ENCODE results near the gene THUMPD1.
"Not testable (repeated sequence)": the region's sequence is repeated elsewhere in the genome, so short reads cannot be mapped to it uniquely, and the experiment has no call there.

The THUMPD1 gene, protein sequence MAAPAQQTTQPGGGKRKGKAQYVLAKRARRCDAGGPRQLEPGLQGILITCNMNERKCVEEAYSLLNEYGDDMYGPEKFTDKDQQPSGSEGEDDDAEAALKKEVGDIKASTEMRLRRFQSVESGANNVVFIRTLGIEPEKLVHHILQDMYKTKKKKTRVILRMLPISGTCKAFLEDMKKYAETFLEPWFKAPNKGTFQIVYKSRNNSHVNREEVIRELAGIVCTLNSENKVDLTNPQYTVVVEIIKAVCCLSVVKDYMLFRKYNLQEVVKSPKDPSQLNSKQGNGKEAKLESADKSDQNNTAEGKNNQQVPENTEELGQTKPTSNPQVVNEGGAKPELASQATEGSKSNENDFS

DNA sequence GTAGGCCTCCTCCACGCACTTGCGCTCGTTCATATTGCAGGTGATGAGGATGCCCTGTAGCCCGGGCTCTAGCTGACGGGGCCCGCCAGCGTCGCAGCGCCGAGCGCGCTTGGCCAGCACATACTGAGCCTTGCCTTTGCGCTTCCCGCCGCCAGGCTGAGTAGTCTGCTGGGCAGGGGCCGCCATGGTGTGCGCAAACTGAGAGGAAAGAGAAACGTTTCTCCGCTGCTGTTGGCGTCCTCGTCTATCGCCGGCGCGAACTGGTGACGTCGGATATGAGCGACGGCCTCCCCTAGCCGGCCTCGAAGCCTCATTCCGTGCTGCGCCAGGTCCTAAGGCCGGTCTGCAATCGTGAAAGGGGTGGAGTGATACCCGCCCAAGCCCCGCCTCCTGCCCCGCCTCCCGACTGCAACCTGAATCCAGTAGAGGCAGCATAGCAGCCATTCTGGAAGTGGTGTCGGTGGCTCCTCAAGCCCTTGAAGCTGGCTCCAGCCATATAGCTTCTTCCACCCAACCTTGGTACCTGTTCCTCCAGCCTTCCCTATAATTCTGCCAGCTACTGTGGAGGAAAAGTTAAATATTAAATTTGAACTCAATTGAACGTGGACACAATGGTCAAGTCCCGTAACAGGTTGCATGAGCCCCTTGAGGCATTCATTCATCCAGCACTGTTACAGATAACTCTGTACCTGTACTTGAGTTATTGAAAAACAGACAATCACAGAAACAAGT lies at the start of gene THUMPD1:
Gene THUMPD1 (minus strand): TSS at position 265 of the 732 bp plus-strand sequence. CDS start 79 bp downstream, at position 186.
- peak; percentile 57 to 95 (median 89) for DNase-seq

DNA sequence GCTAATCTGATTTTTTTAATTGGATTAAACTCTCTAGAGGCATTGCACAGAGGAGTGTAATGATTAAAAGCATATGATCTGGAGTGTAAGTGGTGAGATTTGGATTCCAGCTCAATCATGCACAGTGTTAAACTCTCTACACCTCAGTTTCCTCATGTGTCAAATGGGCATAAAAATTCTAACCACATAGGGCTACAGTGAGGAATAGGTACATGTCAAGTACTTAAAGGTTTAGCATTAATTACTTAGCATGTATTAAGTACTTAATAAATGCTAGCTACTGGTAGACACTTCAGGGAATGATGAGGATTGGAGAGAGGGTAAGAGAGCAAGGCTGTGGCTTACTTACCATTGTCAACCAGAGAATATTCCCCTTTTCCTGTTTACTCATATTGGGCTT lies 47.5 kb upstream of the THUMPD1 start:
- DNase-seq, result no peak

GRCh38 chr16:20784204-20784603 lies 42.6 kb upstream of the THUMPD1 start:
- DNase-seq, result no peak

GRCh38 chr16:20782470-20782869 lies 40.9 kb upstream of the THUMPD1 start:
- DNase-seq, result no peak

GRCh38 chr16:20781697-20782096 lies 40.1 kb upstream of the THUMPD1 start:
- no peak for DNase-seq

GRCh38 chr16:20774703-20775362 lies 33.2 kb upstream of the THUMPD1 start:
- DNase-seq, result peak in 4 of 58 donors; percentile 0 to 7 (median 1)

DNA sequence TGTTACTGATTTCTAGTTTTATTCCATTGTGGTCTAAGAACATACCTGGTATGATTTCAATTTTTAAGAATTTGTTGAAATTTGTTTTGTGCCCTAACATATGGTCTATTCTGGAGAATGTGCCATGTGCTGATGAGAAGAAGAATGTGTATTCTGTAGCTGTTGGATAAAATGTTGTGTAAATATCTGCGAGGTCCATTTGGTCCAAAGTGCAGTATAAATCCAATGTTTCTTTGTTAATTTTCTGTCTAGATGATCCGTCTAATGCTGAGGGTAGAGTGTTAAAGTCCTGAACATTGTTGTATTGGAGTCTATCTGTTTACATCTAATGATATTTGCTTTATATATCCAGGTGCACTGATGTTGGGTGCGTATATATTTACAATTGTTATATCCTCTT lies 32.1 kb upstream of the THUMPD1 start:
- DNase-seq, result no peak

GRCh38 chr16:20768818-20769217 lies 27.2 kb upstream of the THUMPD1 start:
- no peak for DNase-seq

- no peak for DNase-seq
These were observed 26.5 kb upstream of the THUMPD1 start for GRCh38 chr16:20768121-20768520.

DNA sequence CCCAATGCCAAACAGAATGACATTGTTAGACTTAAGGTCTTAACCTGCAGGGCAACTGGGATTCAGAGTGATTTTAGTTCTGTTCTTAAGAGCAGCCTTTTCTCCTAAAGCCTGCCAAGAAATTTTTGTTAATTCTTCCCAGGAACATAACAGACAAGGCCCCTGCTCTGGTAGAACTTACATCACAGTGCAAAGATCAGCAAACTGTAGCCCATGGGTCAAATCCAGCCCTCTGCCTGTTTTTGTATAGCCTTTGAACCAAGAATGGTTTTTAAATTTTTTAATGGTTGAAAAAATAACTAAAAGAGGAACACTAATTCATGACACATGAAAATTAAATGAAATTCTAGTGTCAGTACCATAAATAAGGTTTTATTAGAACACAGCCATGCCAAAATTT lies 26.0 kb upstream of the THUMPD1 start:
- no peak for DNase-seq

- DNase-seq, result no peak
These were observed 24.7 kb upstream of the THUMPD1 start for GRCh38 chr16:20766294-20766693.

DNA sequence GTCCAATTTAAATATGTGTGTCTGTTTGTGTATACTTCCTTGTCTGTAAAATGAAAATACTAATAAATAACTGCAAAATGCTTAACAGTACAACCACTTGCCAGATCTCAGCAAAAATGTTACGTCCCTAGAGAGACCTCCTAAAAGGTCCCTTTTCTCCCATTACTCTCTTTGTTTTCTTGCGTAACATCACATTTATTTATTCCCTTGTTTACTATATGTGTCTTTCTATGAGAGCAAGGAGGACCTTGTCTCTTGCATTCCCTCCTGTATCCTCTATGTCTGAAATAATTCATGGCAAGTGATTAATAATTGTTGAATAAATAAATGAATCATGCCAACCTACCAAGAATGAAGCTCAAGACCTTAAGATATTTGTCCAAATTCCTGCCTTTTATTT lies 24.1 kb upstream of the THUMPD1 start:
- no peak for DNase-seq

DNA sequence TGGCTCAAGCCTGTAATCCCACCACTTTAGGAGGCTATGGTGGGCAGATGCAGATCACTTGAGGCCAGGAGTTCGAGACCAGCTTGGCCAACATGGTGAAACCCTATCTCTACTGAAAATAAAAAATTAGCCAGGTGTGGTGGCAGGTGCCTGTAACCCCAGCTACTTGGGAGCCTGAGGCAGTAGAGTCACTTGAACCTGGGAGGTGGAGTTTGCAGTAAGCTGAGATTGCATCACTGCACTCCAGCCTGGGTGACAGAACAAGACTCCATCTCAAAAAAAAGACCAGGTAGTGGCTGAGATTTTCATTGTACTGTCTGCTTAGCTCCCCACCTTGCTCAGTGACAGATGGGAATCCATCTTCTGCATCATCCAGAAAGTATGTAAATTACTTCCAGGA lies 22.8 kb upstream of the THUMPD1 start:
- not testable (repeated sequence) for DNase-seq

DNA sequence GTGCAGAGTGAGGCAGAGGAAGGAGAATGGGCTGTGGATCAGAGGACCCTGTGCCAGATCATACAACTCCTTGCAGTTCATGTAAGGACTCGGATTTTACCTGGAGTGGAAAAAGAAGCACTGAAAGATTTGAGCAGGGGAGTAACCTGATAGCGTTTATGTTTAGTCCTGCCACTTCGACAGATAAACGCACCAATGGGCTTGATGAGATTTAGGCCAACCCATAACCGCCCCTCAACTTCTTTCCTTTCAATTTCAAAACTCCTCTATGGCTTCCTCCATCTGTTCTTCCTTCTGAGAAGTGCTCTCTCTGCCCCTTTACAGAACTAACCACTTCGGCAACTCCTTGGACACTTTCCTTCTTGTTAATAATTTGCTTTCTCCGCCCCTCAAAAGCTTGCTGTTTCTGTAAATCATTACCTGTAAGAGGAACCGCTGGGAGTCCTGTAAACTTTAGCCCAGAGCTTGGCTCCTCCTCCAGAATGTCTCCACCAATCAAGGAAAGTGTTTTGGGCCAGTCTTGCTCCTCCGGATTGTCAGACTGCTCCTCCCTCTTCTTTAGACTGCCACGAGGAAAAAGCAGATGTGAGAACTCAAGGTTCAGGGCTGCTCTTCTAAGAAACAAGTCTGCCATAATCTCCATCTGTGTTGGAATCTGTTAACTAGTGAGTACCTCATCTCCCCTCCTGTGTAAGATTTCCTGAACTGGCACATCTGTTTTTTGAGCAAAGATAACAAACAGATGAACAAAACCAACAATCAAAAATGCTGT lies 22.0 kb upstream of the THUMPD1 start, which contains the start of gene ACSM3:
Gene ACSM3 (plus strand): TSS at position 554 of the 772 bp plus-strand sequence. CDS start 6,021 bp downstream, outside the sequence.
- peak in 2 of 58 donors; percentile 7 to 14 for DNase-seq

DNA sequence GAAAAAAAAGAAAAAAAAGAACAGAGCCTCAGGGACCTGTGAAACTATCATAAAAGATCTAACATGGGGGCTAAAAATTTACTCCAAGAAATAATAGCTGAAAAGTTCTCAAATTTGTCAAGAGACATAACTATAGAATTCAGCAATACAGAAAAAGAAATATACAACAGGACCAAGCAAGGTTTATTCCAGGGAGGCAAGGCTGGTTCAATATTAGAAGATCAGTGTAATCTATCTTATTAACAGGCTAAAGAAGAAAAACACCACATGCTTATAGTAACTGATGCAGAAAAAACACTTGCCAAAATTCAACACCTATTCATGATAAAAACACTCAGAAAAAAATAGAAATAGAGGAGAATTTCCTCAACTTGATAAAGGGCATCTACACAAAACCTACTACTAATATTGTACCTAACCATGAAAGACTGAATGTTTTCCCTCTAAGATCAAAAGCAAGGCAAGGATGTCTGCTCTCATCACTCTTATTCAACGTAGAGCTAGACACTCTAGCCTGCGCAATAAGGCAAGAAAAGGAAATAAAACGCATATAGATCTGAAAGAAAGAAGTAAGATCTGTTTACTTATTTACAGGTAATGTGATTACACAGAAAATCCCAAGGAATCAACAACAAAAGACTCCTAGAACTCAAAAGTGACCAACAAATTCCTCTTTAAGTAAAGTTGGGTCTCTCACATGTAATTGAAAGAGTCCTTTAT lies 20.9 kb upstream of the THUMPD1 start:
- DNase-seq, result no peak

GRCh38 chr16:20761175-20761574 lies 19.6 kb upstream of the THUMPD1 start:
- DNase-seq, result no peak

GRCh38 chr16:20760346-20760745 lies 18.7 kb upstream of the THUMPD1 start:
- DNase-seq, result no peak

GRCh38 chr16:20755799-20756198 lies 14.2 kb upstream of the THUMPD1 start:
- not testable (repeated sequence) for DNase-seq

GRCh38 chr16:20755238-20755637 lies 13.6 kb upstream of the THUMPD1 start:
- DNase-seq, result no peak

DNA sequence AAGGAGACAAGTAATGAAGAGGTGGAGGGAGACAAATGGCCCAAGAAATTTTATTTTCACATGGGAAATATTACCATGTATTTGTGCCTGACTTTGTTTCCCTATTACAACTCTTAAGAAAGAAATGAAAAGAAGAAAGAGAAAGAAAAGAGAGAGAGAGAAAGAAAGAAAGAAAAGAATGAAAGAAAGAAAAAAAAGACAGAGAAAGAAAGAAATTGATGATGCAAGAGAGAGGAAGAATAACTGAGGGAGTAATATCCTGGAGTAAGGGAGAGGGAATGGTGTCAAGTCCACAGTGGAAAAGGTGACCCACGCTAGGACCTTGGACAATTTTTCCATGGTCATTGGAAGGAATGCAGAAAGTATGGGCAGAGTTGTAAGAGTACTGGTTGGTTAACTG lies 12.1 kb upstream of the THUMPD1 start:
- DNase-seq, result no peak

DNA sequence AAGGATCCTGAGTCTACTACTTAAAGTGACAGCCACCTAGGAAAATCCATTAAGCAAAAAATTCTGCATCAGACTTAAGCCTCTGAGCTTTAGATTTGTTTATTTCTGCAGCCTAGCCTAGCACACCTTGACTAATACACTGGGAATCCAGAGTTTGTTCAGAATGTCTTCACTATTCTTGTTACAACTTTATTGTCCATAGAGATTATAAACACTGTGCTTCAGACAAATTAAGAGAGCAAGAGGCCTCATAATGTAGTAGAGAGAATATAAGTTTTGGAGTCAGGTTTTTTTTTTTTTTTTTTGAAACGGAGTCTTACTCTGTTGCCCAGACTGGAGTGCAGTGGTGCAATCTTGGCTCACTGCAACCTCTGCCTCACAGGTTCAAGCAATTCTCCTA lies 8.9 kb upstream of the THUMPD1 start:
- DNase-seq, result no peak
